ENCODE results near the gene ST6GAL1. TPM values are rescaled to one million over a fixed set of nuclear protein-coding genes. Genes with fewer than 3 reads are reported as not detected.

The ST6GAL1 gene
- total RNA-seq, 4 donors from 2014 or later = 32.6 to 107 (median 57.1) TPM

- TF ChIP-seq CTCF (IDR thresholded peaks at IDR 0.05) (no peak), POLR2A (IDR thresholded peaks at IDR 0.05) (no peak)
- intact Hi-C loops (cut with DNase I; ENCODE audit: low total_unique reads) = no loop called here
These were observed 2.2 kb downstream of the ST6GAL1 start for GRCh38 chr3:186932281-186933181.

GRCh38 chr3:186933816-186934215 lies 3.5 kb downstream of the ST6GAL1 start:
- intact Hi-C loops (cut with DNase I; ENCODE audit: low total_unique reads) = no loop called here

More at GRCh38 chr3:186932281-186933181, 2.2 kb downstream of the ST6GAL1 start:
- H3K27ac ChIP-seq = peak overlapping the region; percentile 80 to 91
- peak in 1 of 2 donors; percentile 44 for DNase-seq
- H3K9me3 ChIP-seq = no peaks in the 10 kb centered on the region
- H3K4me3 ChIP-seq = peak overlapping the region; percentile 54 to 57
- no peaks in the 10 kb centered on the region for H3K36me3 ChIP-seq
- H3K27me3 ChIP-seq = no peaks in the 10 kb centered on the region
- no peaks in the 10 kb centered on the region for H3K4me1 ChIP-seq

GRCh38 chr3:186935133-186935532 lies 4.8 kb downstream of the ST6GAL1 start:
- no peak for DNase-seq
- Histone ChIP-seq H3K4me3 (no peak overlapping the region), H3K27ac (no peak overlapping the region), H3K4me1 (no peaks in the 10 kb centered on the region), H3K9me3 (no peaks in the 10 kb centered on the region), H3K36me3 (no peaks in the 10 kb centered on the region), H3K27me3 (no peaks in the 10 kb centered on the region)
- intact Hi-C loops (cut with DNase I; ENCODE audit: low total_unique reads) = no loop called here
- TF ChIP-seq CTCF (IDR thresholded peaks at IDR 0.05) (no peak), POLR2A (IDR thresholded peaks at IDR 0.05) (no peak)

More at GRCh38 chr3:186933816-186934215, 3.5 kb downstream of the ST6GAL1 start:
- H3K9me3 ChIP-seq = no peaks in the 10 kb centered on the region
- peak overlapping the region in 1 of 2 donors; percentile 91 for H3K27ac ChIP-seq
- H3K4me1 ChIP-seq = no peaks in the 10 kb centered on the region
- no peak for DNase-seq
- TF ChIP-seq CTCF (IDR thresholded peaks at IDR 0.05) = no peak
- TF ChIP-seq POLR2A (IDR thresholded peaks at IDR 0.05) = no peak
- H3K4me3 ChIP-seq = no peak overlapping the region
- H3K27me3 ChIP-seq = no peaks in the 10 kb centered on the region
- no peaks in the 10 kb centered on the region for H3K36me3 ChIP-seq

- intact Hi-C loops (cut with DNase I; ENCODE audit: low total_unique reads) = no loop called here
- Histone ChIP-seq H3K4me3 (no peak overlapping the region), H3K9me3 (no peaks in the 10 kb centered on the region), H3K27ac (no peak overlapping the region), H3K4me1 (no peaks in the 10 kb centered on the region), H3K27me3 (no peaks in the 10 kb centered on the region), H3K36me3 (no peaks in the 10 kb centered on the region)
- no peak for TF ChIP-seq CTCF (IDR thresholded peaks at IDR 0.05)
- no peak for TF ChIP-seq POLR2A (IDR thresholded peaks at IDR 0.05)
- no peak for DNase-seq
These were observed 6.9 kb downstream of the ST6GAL1 start for GRCh38 chr3:186937017-186937875.

All from uterus (tissue), 4 donors.